ENCODE measurements around the gene LGALS16. TPM values are rescaled to one million over a fixed set of nuclear protein-coding genes. Genes with fewer than 3 reads are reported as not detected.

Gene LGALS16
- total and polyA plus RNA-seq, 2 donors (not counting 3 experiments of a cell fraction or from before 2014, with no cell fraction given), result not detected

DNA sequence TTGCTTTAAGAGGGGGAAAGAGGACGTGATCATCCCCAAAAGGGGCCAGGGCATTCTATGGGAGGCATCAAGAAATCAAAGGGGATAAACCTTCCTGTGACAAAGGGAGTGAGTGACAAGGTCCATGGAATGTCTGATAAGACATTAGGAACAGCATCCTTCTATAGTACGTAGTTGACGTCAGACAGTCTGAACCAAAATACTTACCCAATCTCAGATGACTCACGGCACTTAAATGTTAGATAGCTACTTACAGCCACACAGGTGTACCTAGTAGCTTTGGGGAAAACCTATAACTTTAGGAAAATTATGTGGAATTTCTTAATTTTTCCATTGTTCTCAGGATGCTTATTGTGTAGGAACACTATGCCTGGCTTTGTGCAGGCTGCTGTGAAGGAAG, 4.9 kb downstream of the LGALS16 start:
- Histone ChIP-seq H3K4me1 (ENCODE audit: control insufficient read depth, extremely low read depth, insufficient read depth, low read length) (no peaks in the 10 kb centered on the region), H3K27ac (ENCODE audit: insufficient read depth, low read depth, low read length) (no peak overlapping the region), H3K27me3 (ENCODE audit: control insufficient read depth in 2 of 2, insufficient read depth in 2 of 2, low read length in 2 of 2) (no peaks in the 10 kb centered on the region), H3K9ac (replicated peaks; ENCODE audit: extremely low read depth, insufficient read depth, low read length) (no peak overlapping the region), H4K20me1 (replicated peaks; ENCODE audit: control insufficient read depth, extremely low read depth, insufficient read depth, low read length) (no peaks in the 10 kb centered on the region), H3K4me3 (replicated peaks in 1 of 3; ENCODE audit: insufficient read depth in 1 of 3, low read depth in 1 of 3, low read length in 3 of 3) (no peak overlapping the region), H2AFZ (ENCODE audit: low read depth, low read length) (no peak overlapping the region), H3K4me2 (ENCODE audit: insufficient read depth, low read length) (no peak overlapping the region), H3K79me2 (ENCODE audit: control insufficient read depth, insufficient read depth, low read length) (no peaks in the 10 kb centered on the region), H3K9me1 (replicated peaks; ENCODE audit: control insufficient read depth, extremely low read depth, insufficient read depth, low read length) (no peaks in the 10 kb centered on the region), H3K9me3 (replicated peaks; ENCODE audit: control insufficient read depth, insufficient read depth, low read length) (no peaks in the 10 kb centered on the region), H3K36me3 (ENCODE audit: control insufficient read depth in 2 of 2, extremely low read depth in 1 of 2, insufficient read depth in 2 of 2, low read length in 2 of 2) (no peaks in the 10 kb centered on the region)
- intact Hi-C loops (cut with micrococcal nuclease) (no loop called here), dilution Hi-C loops (cut with MboI; ENCODE audit: extremely low pct_ligation_motif_present, low sequenced_read_pairs) (no loop called here)
- FAIRE-seq (no peak), DNase-seq (ENCODE audit: low read depth, low spot score) (no peak)
- no TSS peak for BruUV-seq (replicated peaks)
- ChIA-PET CTCF (no interaction called here), POLR2A (no interaction called here)
- TF ChIP-seq, protein P1, sequence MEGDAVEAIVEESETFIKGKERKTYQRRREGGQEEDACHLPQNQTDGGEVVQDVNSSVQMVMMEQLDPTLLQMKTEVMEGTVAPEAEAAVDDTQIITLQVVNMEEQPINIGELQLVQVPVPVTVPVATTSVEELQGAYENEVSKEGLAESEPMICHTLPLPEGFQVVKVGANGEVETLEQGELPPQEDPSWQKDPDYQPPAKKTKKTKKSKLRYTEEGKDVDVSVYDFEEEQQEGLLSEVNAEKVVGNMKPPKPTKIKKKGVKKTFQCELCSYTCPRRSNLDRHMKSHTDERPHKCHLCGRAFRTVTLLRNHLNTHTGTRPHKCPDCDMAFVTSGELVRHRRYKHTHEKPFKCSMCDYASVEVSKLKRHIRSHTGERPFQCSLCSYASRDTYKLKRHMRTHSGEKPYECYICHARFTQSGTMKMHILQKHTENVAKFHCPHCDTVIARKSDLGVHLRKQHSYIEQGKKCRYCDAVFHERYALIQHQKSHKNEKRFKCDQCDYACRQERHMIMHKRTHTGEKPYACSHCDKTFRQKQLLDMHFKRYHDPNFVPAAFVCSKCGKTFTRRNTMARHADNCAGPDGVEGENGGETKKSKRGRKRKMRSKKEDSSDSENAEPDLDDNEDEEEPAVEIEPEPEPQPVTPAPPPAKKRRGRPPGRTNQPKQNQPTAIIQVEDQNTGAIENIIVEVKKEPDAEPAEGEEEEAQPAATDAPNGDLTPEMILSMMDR (IDR thresholded peaks at IDR 0.05; ENCODE audit: extremely low read depth in 1 of 2, insufficient read depth in 1 of 2, low read depth in 1 of 2, low read length in 2 of 2), result no peak
- TF ChIP-seq GATA2 (IDR thresholded peaks at IDR 0.05; ENCODE audit: insufficient read depth, insufficient read length, low read depth, low read length), result no peak
- no peak for TF ChIP-seq POLR2AphosphoS5 (IDR thresholded peaks at IDR 0.05; ENCODE audit: insufficient read depth, low read depth, low read length)
- no peak for TF ChIP-seq POLR2A (IDR thresholded peaks at IDR 0.05; ENCODE audit: low read depth, low read length)
- TF ChIP-seq EZH2 (IDR thresholded peaks at IDR 0.05; ENCODE audit: borderline replicate concordance, low read depth, low read length, severe bottlenecking), result no peak
- TF ChIP-seq, protein P2, sequence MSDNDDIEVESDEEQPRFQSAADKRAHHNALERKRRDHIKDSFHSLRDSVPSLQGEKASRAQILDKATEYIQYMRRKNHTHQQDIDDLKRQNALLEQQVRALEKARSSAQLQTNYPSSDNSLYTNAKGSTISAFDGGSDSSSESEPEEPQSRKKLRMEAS (IDR thresholded peaks at IDR 0.05; ENCODE audit: insufficient read depth, insufficient read length), result no peak
- no peak for TF ChIP-seq FOS (IDR thresholded peaks at IDR 0.05; ENCODE audit: borderline replicate concordance, insufficient read depth, low read length)
- TF ChIP-seq MYC (IDR thresholded peaks at IDR 0.05; ENCODE audit: low read depth, low read length), result no peak
- TF ChIP-seq JUN (IDR thresholded peaks at IDR 0.05; ENCODE audit: borderline replicate concordance, insufficient read depth, insufficient read length, low read depth), result no peak

Measured in endothelial cell of umbilical vein (primary cell).